Astrocyte of the spinal cord (primary cell): ENCODE measurements around the gene BPIFB3.

Source experiments
- DNase-seq: peaks from one replicate; pipeline ENCODE4 v3.0.0; 2011; ENCODE audit warnings: low read depth, low spot score
- H3K4me3 ChIP-seq: 2 replicates; pipeline ENCODE4 v1.5.1; 2011; ENCODE audit warnings: low read depth, mild to moderate bottlenecking, low read length, moderate library complexity
- CTCF ChIP-seq: IDR thresholded peaks from 2 replicates; pipeline ENCODE4 v1.5.1; 2012; ENCODE audit warnings: low read depth, mild to moderate bottlenecking, low read length, inconsistent platforms
- in situ Hi-C: cut with HindIII; loops from 2 replicates; pipeline ENCODE4 v1.10.0; 2017; ENCODE audit warnings: low sequenced_read_pairs

BPIFB3 gene

GRCh38 chr20:33017542-33017941 lies 36.2 kb upstream of the BPIFB3 start:
- DNase-seq: no peak
- no peak overlapping the region for H3K4me3 ChIP-seq
- no peak for TF ChIP-seq CTCF
- in situ Hi-C loops: no loop called here

GRCh38 chr20:33018169-33018931 lies 35.4 kb upstream of the BPIFB3 start:
- H3K4me3 ChIP-seq: no peak overlapping the region
- in situ Hi-C loops: no loop called here
- no peak for DNase-seq
- no peak for TF ChIP-seq CTCF

- no peak for TF ChIP-seq CTCF
- DNase-seq: no peak
- in situ Hi-C loops: no loop called here
- no peak overlapping the region for H3K4me3 ChIP-seq
Observed at GRCh38 chr20:33019465-33020277, 34.0 kb upstream of the BPIFB3 start.

GRCh38 chr20:33020278-33021161 lies 33.2 kb upstream of the BPIFB3 start:
- in situ Hi-C loops: no loop called here
- TF ChIP-seq CTCF: no peak
- no peak overlapping the region for H3K4me3 ChIP-seq
- no peak for DNase-seq

- DNase-seq: no peak
- no peak for TF ChIP-seq CTCF
- in situ Hi-C loops: no loop called here
- no peak overlapping the region for H3K4me3 ChIP-seq
Observed at GRCh38 chr20:33021879-33022278, 31.8 kb upstream of the BPIFB3 start.

GRCh38 chr20:33022289-33022688 lies 31.4 kb upstream of the BPIFB3 start:
- TF ChIP-seq CTCF: no peak
- in situ Hi-C loops: no loop called here
- DNase-seq: no peak
- no peak overlapping the region for H3K4me3 ChIP-seq
